ENCODE results near the gene FBXL19. TPM values are rescaled to one million over a fixed set of nuclear protein-coding genes. Genes with fewer than 3 reads are reported as not detected.
A peak's percentile ranks its signal among the peaks of the same experiment; 100 is the strongest.

The FBXL19 gene
- total and polyA plus RNA-seq, 2 of the 13 experiments (the other 11 are each of a cell fraction or from before 2014, with no cell fraction given), result 6.0 to 13.7 TPM

DNA sequence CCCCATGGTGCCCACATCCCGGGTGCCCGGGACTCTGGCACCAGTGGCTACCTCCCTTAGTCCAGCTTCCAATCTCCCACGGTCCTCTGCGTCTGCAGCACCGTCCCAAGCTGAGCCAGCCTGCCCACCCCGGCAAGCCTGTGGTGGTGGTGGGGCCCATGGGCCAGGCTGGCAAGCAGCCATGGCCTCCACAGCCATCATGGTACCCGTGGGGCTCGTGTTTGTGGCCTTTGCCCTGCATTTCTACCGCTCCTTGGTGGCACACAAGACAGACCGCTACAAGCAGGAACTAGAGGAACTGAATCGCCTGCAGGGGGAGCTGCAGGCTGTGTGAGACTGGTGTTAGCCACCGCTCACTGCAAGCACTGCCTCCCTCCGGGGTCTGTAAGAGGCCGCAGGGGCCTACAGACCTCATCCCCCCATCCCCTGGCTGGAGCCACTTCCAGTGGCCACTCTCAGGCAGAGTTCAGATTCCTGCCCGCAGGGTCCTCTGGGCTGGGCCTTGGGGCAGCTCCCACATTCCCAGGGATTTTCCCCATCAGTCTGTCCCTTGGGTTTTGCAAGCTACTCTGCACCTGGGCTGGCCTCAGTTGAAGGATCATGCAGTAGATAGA lies 30.2 kb downstream of the FBXL19 start (continued):
- TF ChIP-seq, protein P1, sequence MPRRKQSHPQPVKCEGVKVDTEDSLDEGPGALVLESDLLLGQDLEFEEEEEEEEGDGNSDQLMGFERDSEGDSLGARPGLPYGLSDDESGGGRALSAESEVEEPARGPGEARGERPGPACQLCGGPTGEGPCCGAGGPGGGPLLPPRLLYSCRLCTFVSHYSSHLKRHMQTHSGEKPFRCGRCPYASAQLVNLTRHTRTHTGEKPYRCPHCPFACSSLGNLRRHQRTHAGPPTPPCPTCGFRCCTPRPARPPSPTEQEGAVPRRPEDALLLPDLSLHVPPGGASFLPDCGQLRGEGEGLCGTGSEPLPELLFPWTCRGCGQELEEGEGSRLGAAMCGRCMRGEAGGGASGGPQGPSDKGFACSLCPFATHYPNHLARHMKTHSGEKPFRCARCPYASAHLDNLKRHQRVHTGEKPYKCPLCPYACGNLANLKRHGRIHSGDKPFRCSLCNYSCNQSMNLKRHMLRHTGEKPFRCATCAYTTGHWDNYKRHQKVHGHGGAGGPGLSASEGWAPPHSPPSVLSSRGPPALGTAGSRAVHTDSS (CRISPR knock-in tag; conservative IDR thresholded peaks at IDR 0.05), result no peak
- peak; percentile 57; the same call in 1 of the 2 replicates for TF ChIP-seq BORCS8-MEF2B (CRISPR knock-in tag; IDR thresholded peaks at IDR 0.05)
- no peak for TF ChIP-seq CREB1 (IDR thresholded peaks at IDR 0.05)
- no peak for TF ChIP-seq CREB1 (CRISPR knock-in tag; IDR thresholded peaks at IDR 0.05)
- TF ChIP-seq CC2D1A (CRISPR knock-in tag; IDR thresholded peaks at IDR 0.05), result no peak
- TF ChIP-seq KDM5A (IDR thresholded peaks at IDR 0.05; ENCODE audit: borderline replicate concordance, low read length), result no peak; the same call in 1 of the 2 replicates
- TF ChIP-seq PRPF4 (IDR thresholded peaks at IDR 0.05; ENCODE audit: low read depth, low read length, poor library complexity, severe bottlenecking), result no peak
- no peak for TF ChIP-seq ZNF615 (CRISPR knock-in tag; IDR thresholded peaks at IDR 0.05; ENCODE audit: borderline replicate concordance)
- TF ChIP-seq ZSCAN9 (CRISPR knock-in tag; IDR thresholded peaks at IDR 0.05; ENCODE audit: borderline replicate concordance), result no peak
- no peak for TF ChIP-seq SP4 (CRISPR knock-in tag; IDR thresholded peaks at IDR 0.05)
- no peak for TF ChIP-seq ZNF317 (CRISPR knock-in tag; IDR thresholded peaks at IDR 0.05)
- no peak for TF ChIP-seq GTF2F1 (IDR thresholded peaks at IDR 0.05; ENCODE audit: low read length)
- peak; percentile 67; the same call in 1 of the 2 replicates for TF ChIP-seq GATAD1 (CRISPR knock-in tag; IDR thresholded peaks at IDR 0.05)
- TF ChIP-seq, protein P2, sequence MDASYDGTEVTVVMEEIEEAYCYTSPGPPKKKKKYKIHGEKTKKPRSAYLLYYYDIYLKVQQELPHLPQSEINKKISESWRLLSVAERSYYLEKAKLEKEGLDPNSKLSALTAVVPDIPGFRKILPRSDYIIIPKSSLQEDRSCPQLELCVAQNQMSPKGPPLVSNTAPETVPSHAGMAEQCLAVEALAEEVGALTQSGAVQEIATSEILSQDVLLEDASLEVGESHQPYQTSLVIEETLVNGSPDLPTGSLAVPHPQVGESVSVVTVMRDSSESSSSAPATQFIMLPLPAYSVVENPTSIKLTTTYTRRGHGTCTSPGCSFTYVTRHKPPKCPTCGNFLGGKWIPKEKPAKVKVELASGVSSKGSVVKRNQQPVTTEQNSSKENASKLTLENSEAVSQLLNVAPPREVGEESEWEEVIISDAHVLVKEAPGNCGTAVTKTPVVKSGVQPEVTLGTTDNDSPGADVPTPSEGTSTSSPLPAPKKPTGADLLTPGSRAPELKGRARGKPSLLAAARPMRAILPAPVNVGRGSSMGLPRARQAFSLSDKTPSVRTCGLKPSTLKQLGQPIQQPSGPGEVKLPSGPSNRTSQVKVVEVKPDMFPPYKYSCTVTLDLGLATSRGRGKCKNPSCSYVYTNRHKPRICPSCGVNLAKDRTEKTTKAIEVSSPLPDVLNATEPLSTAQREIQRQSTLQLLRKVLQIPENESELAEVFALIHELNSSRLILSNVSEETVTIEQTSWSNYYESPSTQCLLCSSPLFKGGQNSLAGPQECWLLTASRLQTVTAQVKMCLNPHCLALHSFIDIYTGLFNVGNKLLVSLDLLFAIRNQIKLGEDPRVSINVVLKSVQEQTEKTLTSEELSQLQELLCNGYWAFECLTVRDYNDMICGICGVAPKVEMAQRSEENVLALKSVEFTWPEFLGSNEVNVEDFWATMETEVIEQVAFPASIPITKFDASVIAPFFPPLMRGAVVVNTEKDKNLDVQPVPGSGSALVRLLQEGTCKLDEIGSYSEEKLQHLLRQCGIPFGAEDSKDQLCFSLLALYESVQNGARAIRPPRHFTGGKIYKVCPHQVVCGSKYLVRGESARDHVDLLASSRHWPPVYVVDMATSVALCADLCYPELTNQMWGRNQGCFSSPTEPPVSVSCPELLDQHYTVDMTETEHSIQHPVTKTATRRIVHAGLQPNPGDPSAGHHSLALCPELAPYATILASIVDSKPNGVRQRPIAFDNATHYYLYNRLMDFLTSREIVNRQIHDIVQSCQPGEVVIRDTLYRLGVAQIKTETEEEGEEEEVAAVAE (CRISPR knock-in tag; IDR thresholded peaks at IDR 0.05; ENCODE audit: borderline replicate concordance), result no peak
- no peak for TF ChIP-seq NCOR1 (IDR thresholded peaks at IDR 0.05; ENCODE audit: borderline replicate concordance, low read length)
- peak; percentile 21; the same call in 1 of the 2 replicates for TF ChIP-seq KAT7 (CRISPR knock-in tag; IDR thresholded peaks at IDR 0.05; ENCODE audit: borderline replicate concordance)
- TF ChIP-seq, protein P3, sequence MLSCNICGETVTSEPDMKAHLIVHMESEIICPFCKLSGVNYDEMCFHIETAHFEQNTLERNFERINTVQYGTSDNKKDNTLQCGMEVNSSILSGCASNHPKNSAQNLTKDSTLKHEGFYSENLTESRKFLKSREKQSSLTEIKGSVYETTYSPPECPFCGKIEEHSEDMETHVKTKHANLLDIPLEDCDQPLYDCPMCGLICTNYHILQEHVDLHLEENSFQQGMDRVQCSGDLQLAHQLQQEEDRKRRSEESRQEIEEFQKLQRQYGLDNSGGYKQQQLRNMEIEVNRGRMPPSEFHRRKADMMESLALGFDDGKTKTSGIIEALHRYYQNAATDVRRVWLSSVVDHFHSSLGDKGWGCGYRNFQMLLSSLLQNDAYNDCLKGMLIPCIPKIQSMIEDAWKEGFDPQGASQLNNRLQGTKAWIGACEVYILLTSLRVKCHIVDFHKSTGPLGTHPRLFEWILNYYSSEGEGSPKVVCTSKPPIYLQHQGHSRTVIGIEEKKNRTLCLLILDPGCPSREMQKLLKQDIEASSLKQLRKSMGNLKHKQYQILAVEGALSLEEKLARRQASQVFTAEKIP (CRISPR knock-in tag; IDR thresholded peaks at IDR 0.05; ENCODE audit: borderline replicate concordance), result no peak
- no peak for TF ChIP-seq ZNF678 (CRISPR knock-in tag; IDR thresholded peaks at IDR 0.05)
- no peak for TF ChIP-seq ZNF737 (CRISPR knock-in tag; IDR thresholded peaks at IDR 0.05; ENCODE audit: borderline replicate concordance)
- TF ChIP-seq ZNF549 (CRISPR knock-in tag; IDR thresholded peaks at IDR 0.05), result no peak
- no peak for TF ChIP-seq ZNF674 (CRISPR knock-in tag; IDR thresholded peaks at IDR 0.05; ENCODE audit: low read depth)

Measured in HepG2 (cell line).